Activated CD4-positive, alpha-beta T cell treated with anti-CD3 and anti-CD28 coated beads, Interleukin-2, Interleukin-6, amounts not matched to agents 100 ng/mL and 50 ng/mL, durations not matched to agents 16 hours and 8 hours (primary cell): ENCODE data around the gene KIF5C.

Experiments
- DNase-seq: peaks from one replicate; pipeline ENCODE4 v3.0.0-alpha.2; 2020

KIF5C gene

GRCh38 chr2:148996805-148997204, 121.8 kb downstream of the KIF5C start:
- DNase-seq: no peak

- DNase-seq: no peak
Measured at GRCh38 chr2:148998165-148998830, 123.3 kb downstream of the KIF5C start.

- DNase-seq: no peak
Measured at GRCh38 chr2:148998831-148999200, 123.8 kb downstream of the KIF5C start.

DNA sequence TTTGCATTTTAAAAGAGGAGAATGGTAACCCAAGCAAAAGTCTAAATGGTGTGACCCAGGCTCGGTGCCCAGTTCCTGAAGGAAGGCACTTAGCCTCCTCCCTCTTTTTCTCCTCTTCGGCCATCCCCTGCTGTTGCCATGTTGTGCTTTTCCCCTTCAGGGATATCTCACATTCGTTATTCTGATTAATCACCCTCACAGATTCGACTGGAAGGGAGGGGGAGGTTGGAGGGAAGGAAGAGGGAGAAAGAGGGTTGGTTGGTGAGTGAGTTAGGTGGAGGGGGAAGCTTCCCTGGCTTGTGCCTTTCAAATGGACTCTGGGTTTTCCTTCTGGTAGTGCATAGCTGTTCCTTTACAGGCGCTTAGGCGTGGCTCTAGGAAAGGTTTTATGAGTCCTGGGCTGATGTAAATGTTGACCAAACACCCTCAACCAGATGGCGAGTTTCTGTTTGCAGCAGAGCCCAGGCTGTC, 124.5 kb downstream of the KIF5C start:
- DNase-seq: no peak

DNA sequence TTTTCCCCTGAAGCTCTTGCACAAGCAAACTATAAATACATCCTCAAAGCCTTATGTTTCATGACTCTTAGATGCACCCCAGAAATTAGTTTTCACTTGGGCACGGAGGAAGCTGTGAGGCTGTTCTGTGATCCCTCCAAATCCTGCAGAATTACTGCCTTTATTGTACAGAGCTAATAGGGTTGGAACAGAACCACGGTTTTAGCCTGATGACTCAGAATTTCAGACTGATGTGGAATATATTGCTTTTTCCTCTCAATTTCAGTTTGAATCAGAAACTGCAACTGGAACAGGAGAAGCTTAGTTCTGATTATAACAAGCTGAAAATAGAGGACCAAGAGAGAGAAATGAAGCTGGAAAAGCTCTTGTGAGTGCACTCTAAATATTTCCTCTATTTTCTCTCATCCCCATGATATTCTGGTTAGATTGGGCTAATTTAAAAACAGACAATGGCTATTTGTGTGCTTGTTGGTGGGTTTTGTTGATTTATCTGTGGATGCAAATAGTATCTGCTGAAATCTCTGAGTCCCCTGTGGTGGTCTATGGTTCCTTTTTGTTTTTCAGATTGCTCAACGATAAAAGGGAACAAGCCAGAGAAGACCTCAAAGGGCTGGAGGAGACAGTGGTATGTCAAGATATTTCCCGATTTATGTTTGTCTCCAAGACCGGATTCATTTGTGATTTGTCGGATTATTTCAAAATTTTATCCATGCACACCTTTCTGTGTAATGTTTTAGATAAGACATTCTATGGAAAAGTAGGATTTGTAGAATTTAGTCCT, 125.3 kb downstream of the KIF5C start:
- peak; percentile 41 for DNase-seq

DNA sequence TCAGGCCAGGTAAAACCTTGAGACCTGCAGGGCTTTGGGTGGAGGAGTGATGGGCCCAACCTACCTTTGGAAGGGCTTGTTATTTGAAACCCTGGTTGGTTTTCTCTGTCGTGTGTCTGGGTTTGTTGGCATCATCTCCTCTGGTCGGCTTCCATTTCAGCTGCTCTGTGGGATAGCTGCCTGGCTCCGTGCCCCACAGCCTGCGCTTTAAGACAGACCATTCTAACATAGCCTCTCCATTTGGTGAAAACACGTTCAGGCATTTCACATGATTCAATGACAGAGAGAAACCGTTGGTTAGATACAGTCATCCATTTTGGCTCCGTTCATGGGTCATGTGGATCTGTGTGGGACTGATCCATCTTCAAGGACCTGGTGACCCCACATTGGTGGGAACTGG, 126.5 kb downstream of the KIF5C start:
- no peak for DNase-seq

DNA sequence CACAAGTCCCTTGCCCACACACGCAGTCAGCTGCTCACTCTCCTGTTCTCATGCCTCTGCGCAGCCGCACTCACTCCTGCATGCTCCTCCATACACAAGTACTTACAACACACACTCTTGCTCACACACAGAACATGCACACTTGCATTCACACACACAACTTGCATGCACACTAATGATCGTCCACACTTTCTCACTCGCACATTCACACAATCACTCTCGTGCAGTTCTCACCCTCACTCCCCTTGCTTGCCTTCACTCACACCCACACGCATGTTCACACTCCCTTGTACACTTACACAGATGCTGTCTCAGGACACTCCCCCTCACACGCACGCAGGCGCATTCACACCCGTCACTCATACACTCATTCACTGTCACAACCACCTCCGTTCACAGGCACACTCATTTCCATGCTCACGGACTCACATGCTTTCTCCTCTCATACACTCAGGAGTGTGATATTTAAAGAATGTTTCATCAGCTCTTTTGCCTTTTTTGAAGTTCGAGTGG, 127.4 kb downstream of the KIF5C start:
- DNase-seq: no peak

DNA sequence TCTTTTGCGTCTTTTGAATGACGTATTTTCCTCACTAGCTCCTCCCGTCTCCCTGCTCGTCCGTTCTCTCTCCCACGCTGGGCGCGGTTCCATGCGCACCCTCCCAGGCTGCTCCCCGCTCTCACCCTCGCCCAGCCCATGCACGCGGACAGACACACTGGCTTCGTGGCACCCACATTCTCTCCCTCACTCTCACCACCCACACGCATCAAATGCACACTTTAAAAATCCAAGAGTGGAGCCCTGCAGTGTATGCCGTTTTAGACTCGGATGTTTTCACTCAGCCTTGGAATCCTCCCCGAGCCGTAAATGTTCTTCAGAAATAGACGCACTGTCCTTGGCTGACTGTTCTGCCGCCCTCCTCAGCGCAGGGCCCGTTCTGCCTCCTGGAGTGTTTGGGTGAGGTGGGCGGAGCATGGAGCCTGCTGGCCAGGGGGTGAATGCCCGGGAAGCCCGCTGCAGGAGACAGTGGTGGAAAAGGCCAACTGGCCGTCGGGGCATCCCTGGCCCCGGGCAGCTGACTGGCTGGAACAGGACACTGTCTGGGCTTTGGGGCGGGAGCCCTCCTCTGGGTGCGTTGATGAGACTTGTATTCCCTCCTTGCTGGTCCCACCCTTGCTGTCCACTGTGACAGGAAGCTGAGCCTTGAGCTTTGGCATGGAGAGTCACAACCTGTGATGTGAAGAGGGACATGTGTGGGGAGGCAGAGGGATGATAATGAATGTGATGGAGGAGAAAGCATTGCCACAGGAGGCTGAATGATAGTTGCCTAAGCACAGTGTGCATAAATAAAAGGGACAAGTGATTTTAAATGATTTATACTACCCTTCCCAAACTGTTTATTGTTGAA, 128.1 kb downstream of the KIF5C start:
- DNase-seq: no peak

GRCh38 chr2:149004836-149005235, 129.8 kb downstream of the KIF5C start:
- no peak for DNase-seq

GRCh38 chr2:149005471-149006077, 130.5 kb downstream of the KIF5C start:
- no peak for DNase-seq

- DNase-seq: no peak
Measured at GRCh38 chr2:149006883-149007543, 132.0 kb downstream of the KIF5C start.

DNA sequence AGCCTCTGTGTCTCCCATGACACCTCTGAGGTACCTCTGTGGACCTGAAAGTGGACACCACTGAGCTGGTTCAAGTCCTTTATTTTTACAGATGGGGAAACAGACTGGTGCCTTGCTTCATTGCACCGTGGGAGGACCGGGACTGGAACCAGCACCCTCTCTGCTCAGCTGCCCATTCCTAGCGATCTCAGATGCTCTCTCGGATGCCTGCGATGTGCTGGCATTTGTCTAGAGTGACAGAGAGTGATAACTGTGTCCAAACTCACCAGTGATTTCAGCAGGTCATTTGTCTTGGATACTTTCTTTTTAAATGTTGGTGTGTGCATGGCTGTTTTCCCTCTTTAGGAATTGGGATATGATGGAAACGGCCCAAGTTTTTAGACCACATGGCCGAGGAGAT, 133.4 kb downstream of the KIF5C start:
- DNase-seq: no peak

DNA sequence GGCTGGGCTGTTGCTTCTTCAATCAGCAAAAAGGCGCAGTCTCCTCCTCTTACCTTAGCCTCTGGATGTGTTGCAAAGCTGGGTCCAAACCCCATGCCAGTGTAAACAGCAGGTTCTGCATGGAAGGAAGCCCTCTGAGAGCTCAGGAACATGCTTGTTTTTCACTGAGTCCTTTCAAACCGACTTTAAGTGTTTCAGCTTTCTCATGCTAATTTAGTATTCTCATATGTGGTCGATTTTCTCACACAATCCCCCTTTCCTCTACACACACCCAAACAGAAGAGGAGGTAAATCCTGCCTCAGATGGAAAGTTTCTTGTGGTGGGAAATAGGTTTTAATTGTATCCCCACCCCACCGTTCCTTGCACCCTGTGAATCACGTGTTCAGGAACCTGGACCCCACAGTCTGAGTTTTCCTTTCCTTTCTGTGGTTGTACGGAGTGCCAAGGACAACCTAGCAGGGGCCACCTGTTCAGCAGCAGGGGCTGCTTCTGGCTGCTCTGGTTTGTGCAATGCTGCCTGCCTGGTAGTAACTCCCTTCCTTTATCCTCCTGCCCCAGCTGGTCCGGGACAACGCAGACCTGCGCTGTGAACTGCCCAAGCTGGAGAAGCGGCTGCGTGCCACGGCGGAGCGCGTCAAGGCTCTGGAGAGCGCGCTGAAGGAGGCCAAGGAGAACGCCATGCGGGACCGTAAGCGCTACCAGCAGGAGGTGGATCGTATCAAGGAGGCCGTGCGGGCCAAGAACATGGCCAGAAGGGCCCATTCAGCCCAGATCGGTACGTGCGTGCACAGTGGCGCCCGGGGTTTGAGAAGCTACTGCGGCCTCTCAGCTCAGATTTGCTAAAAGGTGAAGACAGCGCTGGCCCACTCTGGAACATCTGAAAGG, 134.8 kb downstream of the KIF5C start:
- DNase-seq: no peak

DNA sequence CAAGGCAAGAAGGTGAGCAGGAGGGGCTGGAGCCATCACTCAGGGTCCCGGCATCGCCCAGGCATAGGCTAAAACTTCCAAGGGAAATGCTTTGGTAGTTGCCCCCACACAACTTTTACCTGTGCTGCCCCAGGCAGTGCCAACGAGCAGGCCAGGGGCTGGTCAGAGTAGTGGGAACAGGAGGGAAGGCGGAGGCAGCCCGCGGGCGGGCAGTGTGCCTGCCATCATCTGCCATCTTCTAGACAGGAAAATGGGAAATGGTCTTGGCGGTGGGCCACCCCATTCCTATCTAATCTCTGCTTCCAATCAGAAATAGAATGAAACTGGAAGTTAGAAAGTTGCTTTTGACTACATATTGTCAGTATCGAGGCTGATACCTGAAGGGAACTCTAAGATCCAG, 137.5 kb downstream of the KIF5C start:
- DNase-seq: no peak

DNA sequence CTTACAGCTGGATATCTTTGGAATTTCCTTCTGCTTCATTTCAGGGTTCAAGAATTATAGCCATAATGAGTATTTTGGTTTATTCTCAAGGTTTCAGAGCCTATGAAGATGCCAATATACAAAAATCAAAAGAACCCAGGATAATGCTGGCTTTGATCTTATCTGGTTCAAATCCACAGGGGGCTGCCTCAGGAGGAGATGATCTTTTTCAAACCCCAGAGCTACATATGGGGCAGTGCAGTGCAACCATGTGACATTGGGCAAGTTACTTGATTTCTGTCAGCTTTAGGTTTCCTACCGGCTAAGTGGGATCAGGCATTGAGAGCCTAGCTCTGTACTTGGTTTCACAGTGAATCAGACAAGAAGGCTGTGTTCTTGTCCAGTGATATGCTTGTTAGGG, 140.5 kb downstream of the KIF5C start:
- no peak for DNase-seq

GRCh38 chr2:149015926-149016563, 141.0 kb downstream of the KIF5C start:
- DNase-seq: no peak

DNA sequence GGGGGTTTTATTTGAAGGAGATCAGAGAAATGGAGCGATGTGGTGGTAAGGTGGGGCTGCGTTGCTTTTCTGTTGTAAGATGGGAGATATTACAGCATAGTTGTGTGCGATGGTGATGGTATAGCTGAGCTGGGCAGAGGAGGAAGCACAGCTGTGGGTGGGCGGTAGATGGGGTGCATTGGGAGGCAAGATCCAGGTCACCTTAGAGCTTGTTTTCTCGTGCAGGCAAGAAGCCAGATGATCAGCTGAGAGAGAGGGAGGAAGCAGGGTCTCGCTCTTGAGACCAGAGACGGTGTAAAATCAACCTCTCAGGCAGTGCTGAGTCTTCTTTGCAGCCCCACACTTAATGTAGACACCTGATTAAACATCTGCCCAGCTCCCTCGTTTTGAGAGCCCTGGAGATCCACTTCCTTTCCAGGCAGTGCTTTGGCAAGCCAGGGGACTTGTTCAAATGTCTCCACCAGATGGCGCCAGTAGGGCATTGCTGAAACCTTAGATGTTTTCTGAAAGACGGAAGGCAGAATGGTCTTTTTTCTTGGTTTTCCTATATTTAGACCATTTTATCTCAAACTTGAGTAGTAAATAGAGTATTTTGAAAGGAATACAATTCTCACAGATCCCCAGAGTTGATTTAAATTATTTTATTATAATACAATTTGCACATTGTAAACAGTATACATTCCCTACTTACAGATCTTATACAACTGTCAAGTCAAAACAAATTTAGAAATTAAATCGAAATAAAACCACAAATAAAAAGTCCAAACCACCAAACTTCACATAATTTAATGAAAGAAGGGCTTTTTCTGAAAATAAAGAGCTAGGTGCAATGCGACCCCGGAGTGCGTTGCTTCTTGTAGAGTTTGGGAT, 142.3 kb downstream of the KIF5C start:
- peak; percentile 78 for DNase-seq

DNA sequence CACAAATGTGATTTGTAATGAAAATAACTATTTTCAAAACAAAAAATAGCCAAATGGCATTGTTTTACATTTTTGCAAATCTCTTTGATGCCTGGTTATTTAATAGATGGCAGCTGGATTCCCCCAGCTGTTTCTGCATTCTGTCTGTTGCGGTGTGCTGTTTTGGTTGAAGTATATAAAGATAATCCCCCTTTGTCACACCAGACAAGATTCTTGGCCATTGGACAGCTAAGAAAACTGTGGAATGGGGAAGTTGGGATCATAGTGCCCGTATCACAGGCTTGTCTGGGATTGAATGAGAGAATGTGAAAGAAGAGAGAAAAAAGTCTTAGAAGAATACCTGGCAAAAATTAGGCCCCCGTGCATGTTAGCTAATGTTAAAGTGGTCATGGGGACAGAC, 144.0 kb downstream of the KIF5C start:
- DNase-seq: no peak

DNA sequence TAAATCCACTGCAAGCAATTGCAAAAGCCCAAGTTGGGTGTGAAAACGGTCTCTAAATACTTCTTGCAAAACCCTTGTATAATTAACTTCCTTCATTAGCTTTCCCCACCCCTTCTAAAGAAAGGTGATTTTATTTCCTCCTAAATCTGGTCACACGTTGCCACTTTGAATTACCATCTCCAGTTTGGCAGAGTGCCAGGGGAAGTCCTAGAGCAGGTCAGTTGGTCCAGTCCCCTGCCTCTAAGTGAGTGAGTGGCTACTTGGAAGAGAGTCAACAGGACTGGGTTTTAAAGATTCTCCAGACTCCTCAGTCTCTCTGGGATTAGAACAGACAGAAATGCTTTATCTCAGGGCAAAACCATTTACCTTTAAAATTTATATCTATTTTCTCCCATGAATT, 144.7 kb downstream of the KIF5C start:
- DNase-seq: no peak

DNA sequence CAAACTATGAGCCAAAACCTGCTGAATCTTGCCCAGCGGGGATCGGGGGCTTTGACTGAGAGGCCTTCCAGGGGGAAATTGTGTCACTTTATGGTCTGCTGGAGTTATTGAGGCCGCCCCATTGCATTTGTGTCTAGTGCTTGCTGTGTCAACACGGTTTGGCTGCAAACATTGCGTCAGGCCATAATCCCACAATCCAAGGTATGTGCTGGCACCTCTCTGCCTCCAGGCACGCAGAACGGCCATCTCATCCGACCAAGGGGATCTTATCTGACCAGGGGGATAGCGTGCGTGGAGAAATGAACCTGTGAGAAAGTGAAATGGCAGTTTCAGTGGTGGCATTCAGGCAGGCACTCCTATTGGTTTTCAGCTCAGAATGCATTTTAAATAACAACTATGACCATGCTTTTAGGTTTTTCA, 145.4 kb downstream of the KIF5C start:
- DNase-seq: no peak
